PC-9 (cell line): Measurements from ENCODE around the gene FAF1.

Experiments
- CTCF ChIP-seq: fragments of 200-600 bp; sonication (generic); conservative IDR thresholded peaks from 2 replicates; pipeline ENCODE4 v1.6.1; 2017; ENCODE audit warnings: mixed run types, antibody characterized with exemption, mild to moderate bottlenecking, moderate library complexity
- EZH2 ChIP-seq: fragments of 200-600 bp; sonication (generic); IDR thresholded peaks from 2 replicates; pipeline ENCODE4 v1.8.0; 2017; ENCODE audit warnings: antibody characterized with exemption, low read depth

GRCh38 chr1:50423670-50424000 is 536.4 kb downstream of the FAF1 start:
- TF ChIP-seq CTCF (no peak), EZH2 (no peak)
